ENCODE results near the gene ACAP2.
A peak's percentile ranks its signal among the peaks of the same experiment; 100 is the strongest.
"Not testable (repeated sequence)": the region's sequence is repeated elsewhere in the genome, so short reads cannot be mapped to it uniquely, and the experiment has no call there.

Gene ACAP2, protein sequence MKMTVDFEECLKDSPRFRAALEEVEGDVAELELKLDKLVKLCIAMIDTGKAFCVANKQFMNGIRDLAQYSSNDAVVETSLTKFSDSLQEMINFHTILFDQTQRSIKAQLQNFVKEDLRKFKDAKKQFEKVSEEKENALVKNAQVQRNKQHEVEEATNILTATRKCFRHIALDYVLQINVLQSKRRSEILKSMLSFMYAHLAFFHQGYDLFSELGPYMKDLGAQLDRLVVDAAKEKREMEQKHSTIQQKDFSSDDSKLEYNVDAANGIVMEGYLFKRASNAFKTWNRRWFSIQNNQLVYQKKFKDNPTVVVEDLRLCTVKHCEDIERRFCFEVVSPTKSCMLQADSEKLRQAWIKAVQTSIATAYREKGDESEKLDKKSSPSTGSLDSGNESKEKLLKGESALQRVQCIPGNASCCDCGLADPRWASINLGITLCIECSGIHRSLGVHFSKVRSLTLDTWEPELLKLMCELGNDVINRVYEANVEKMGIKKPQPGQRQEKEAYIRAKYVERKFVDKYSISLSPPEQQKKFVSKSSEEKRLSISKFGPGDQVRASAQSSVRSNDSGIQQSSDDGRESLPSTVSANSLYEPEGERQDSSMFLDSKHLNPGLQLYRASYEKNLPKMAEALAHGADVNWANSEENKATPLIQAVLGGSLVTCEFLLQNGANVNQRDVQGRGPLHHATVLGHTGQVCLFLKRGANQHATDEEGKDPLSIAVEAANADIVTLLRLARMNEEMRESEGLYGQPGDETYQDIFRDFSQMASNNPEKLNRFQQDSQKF

DNA sequence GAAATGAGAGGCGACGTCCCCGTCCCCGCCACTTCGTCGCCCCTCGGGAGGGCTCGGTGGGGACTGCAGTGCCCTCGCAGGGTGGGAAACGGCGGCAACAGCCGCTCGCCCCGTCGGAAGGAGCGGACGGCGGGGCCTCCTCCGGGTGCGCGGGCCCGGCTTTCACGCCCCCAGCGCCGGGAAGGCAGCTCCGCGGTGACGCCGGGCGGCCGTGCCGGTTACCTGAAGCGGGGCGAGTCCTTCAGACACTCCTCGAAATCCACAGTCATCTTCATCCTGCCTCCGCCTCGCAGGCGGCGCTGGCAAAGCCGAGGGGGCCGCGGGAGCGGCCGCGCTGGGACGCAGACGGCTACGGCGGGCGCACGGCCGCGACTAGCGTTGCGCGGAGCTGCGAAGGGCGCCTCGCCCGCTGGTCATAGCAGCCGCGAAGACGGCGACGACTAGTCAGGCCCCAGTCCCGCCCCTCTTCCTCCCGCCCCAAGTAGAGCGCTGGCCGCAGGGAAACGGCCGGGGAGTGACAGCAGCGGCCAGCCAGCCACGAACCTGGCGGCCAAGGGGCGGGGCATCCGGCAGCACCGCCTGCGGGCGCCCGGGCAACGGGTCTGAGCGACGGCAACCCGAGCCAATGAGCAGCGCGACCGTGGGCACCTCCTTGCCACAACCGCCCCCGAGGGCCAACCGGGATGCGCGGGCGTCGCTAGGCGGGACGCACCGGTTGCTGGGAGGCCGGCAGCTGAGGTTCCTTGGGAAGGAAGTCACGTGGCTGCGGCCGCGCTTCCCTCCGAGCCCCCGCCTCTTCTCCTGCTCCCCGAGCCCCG lies at the start of gene ACAP2:
Gene ACAP2, minus strand, starts transcription at position 448 of the 818 bp plus-strand sequence. Its CDS starts 173 bp downstream, at position 275.
- peak; percentile 99 to 100 for DNase-seq

DNA sequence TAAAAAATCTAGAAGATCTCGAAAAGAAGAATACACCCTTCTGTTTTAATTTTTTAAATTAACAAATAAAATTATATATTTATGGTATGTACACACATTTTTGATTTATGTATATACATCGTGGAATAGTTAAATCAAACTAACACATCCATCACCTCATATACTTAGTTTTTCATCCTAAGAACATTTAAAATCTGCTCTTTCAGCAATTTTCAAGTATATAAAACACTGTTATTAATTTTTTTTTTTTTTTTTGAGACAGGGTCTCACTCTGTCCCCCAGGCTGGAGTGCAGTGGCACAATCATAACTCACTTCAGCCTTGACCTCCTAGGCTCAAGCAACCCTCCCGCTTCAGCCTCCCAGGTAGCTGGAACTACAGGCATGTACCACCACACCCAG lies 32.8 kb upstream of the ACAP2 start:
- DNase-seq, result no peak

GRCh38 chr3:195475116-195475515 lies 32.3 kb upstream of the ACAP2 start:
- not testable (repeated sequence) for DNase-seq

DNA sequence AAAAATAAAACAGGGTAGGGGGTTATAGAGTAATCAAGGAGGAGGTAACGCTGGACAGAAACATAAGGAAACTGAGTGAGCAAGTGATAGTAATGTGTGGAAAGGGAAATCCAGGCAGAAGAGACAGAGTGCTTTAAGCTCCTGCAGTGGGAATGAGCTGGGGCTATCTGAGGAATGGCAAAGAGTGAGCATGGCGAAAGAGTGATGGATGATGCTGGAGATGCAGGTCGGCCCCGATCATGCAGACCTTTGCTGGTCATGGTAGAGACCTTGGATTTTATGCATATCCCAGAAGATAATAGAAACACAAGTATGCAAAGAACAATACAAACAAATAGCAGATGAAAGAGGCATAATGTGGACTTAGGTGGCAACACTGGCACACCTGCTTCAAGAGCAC lies 26.0 kb upstream of the ACAP2 start:
- DNase-seq, result no peak

DNA sequence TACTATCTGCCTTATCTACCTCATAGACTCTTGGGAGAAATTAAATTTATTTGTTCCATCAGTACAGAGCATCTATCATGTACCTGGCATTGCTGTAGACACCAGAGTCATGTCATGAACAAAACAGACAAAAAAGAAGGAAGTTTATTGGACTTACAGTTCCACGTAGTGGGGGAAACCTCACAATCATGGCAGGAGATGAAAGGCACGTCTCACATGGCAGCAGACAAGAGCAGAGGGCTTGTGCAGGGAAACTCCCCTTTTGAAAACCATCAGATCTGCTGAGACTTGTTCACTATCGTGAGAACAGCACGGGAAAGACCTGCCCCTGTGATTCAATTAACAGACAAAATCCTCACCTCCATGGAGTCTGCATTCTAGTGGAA lies 25.6 kb upstream of the ACAP2 start:
- no peak for DNase-seq

DNA sequence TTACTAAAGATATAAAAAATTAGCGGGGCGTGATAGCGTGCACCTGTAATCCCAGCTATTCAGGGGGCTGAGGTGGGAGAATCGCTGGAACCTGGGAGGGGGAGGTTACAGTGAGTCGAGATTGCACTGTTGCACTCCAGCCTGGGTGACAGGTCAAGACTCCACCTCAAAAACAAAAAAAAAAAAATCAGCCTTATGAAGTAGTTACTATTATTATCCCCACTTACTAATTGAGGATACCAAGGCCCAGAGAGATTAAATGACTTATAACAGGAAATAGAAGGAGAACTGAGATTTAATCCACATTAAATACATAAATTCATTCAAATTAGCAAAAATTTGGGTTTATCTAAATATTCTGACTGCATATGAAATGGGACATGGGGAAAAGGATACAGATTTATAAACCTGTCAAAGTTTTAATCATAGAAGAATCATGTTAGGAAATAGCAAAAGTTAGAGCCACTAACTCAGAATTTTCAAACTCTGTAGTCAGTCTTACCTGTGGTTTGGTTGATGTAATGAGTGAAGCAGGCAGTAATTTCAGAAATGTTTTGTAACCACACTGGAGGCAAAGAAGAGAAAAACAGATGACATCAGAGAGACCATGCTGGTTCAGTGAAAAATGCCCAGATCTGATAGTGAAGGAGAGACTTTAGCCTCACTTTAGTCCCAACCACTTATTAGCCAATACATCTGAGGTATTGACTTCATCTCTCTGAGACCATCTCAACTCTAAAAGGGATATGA lies 25.0 kb upstream of the ACAP2 start:
- no peak for DNase-seq

DNA sequence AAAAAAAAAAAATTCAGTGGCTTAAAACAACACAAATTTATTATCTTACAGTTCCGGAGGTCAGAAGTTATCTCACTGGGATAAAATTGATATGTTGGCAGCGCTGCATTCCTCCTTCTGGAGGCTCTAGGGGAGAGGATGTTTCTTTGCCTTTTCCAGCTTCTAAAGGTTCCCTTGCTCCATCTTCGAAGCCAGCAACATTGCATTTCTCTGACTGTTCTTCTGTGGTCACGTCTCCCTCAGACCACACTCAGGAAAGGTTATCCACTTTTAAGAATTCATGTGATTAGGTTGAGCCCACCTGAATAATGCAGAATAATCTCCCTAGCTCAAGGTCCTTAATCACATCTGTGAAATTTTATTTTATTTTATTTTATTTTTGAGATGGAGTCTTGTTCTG lies 23.4 kb upstream of the ACAP2 start:
- no peak for DNase-seq

DNA sequence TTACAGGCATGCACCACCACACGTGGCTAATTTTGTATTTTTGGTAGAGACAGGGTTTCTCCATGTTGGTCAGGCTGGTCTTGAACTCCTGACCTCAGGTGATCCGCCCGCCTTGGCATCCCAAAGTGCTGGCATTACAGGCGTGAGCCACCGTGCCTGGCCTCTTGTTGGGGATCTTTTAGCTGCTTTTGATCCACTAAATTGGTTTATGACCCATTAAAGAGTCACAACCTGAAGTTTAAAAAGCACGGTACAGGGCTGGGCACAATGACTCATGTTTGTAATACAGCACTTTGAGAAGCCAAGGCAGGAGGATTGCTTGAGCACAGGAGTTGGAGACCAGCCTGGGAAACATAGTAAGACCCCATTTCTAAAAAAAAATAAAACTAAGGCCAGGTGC lies 20.1 kb upstream of the ACAP2 start:
- DNase-seq, result not testable (repeated sequence)

DNA sequence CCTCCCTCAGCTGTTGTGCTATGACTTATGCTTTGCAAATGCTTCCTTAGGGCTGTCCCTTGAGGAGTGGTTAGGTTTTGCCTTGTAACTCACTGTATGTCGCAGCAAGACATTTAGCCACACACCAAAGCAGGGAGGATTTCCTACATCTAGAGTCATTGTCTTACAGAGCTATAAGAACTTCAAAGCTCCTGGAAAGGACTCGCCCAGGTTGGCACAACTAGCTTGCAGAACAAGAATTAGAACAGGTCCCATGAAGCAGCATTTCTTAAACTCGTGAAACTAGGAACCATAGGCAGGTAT lies 19.4 kb upstream of the ACAP2 start:
- no peak for DNase-seq

GRCh38 chr3:195461594-195462307 lies 18.9 kb upstream of the ACAP2 start:
- no peak for DNase-seq

DNA sequence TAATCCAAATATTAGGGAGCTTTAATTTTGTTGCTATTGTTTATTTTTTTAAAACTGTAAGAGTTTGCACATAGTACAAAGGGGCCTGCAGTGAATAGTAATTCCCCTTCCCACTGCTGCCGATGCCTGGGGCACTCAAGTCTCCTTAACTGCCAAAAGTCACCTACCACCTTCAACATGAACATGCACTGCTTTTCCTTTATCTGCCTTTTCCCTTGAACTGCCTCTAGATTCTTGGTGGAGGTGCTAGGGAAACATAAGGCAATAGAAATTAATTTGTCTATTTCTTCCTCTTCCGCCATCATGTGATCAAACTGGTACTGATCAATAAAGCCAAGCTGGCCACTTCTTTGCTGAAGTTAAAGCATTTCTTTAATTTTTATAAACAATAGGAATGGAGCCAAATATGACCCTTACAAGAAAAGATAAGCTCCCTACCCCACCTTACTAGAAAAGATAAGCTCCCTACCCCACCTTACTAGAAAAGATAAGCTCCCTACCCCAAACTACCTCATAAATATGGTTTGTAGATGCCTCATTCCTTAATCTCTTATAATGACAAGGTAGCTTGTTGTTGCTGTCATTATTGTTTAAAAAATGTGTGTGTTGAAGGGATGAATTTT lies 17.4 kb upstream of the ACAP2 start:
- no peak for DNase-seq

- DNase-seq, result no peak
Observed at GRCh38 chr3:195458316-195458717, 15.5 kb upstream of the ACAP2 start.

- no peak for DNase-seq
Observed at GRCh38 chr3:195455789-195456188, 13.0 kb upstream of the ACAP2 start.

DNA sequence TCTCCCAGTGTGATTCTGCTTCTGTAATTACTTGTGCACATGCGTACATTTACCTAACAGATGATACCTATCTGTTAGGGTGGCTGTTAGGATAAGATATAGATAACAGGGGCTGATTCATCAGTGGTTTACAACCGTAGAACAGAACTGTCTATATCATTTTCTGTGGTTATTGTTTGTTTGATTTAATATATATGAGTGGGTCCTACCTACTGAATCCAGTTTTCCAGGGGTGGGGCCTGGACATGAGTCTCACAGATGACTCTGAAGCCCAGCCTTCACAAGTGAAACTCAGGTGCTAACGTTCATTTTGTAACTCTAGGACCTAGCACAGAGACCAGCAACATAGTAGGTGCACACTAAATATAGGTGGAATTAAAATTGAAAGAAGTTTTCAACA lies 10.4 kb upstream of the ACAP2 start:
- peak; percentile 36 to 58 for DNase-seq

GRCh38 chr3:195451373-195452015 lies 8.7 kb upstream of the ACAP2 start:
- DNase-seq, result peak; percentile 86 to 89

DNA sequence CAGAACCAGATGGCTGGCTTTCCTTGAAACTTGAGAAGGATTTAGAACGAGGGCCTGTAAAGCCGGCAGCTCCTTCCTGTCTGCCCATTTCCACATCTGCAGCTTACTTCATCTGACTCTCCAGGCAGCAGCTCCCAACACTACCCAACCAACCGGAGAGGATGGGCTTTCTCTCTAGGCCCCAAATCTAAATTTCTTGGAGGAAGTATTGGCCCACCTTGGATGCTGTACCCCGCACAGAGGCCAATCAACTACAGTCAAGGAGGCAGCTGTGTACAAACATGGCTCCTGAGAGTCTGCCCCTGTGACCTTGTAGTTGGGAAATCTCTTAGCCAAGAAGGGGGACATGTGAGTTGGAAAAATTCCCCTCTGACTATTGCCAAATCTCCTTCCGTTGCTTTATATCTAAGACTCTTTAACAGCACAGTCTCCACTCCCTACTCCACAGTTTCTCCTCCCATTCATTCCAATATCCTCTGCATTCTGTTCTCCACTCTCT lies 8.0 kb upstream of the ACAP2 start:
- DNase-seq, result no peak

DNA sequence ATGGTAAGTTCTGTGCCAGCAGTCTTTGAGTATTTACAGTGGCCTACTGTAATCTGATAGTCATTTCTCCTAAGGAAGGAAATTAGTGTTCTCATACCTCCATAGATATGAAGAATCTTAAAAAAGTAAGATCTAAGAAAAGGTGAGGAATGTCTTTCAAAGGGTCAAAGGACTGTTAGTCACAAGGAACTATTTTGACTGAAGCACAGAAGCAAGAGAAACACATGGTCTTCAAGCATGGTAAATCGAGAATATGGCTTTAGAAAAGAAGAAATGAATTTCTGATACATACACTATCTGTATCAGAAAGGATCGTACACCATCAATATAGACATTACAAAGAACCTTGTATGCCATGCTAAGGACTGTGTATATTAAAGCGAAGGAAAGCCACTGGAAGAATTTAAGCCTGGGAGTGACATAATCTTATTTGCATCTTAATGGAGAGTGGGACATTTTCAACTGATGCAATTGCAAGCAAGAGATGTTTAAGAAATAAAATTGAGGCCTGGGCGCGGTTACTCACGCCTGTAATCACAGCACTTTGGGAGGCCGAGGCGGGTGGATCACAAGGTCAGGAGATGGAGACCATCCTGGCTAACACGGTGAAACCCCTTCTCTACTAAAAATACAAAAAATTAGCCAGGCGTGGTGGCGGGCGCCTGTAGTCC lies 5.5 kb upstream of the ACAP2 start:
- DNase-seq, result no peak

- no peak for DNase-seq
Observed at GRCh38 chr3:195447201-195447600, 4.4 kb upstream of the ACAP2 start.

DNA sequence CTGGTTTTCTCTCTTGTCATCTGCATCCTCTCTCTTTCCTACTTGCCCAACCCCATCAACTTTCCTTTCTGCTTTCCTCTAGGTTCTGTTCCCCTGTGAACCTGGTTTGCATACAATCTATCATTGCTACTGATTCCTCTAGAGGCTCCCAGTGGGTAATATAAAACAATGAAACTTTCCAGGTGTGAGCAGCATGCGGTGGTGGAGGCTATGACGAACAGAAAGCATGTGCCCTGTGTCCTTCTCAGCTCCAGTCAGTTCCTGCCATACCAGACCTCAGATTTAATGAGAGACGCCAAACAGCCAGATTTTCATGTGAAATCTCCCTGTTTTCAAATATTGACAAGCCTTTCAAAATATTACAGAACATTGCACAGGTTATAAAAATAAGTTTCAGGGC lies 3.5 kb upstream of the ACAP2 start:
- DNase-seq, result peak; percentile 90 to 93

- DNase-seq, result no peak
Observed at GRCh38 chr3:195445885-195446284, 3.1 kb upstream of the ACAP2 start.

Measured in NCI-H526 (cell line).